K562 (cell line): Measurements from ENCODE around the gene ARRDC5. TPM values are rescaled to one million over a fixed set of nuclear protein-coding genes. Genes with fewer than 3 reads are reported as not detected.
A peak's percentile ranks its signal among the peaks of the same experiment; 100 is the strongest.

ENCODE experiments used
- CBX5 ChIP-seq: IDR thresholded peaks from 2 replicates; pipeline ENCODE4 v1.6.1; 2014; ENCODE audit warnings: low read depth, borderline replicate concordance
- FIP1L1 ChIP-seq: fragments of 200-400 bp; formaldehyde crosslinking; IDR thresholded peaks from 2 replicates; pipeline ENCODE4 v1.6.1; 2018; ENCODE audit warnings: mild to moderate bottlenecking, low read depth, low read length; ENCODE audit not compliant: poor library complexity, severe bottlenecking
- HMGN3 ChIP-seq: IDR thresholded peaks from 2 replicates; pipeline ENCODE4 v1.6.1; 2011; ENCODE audit warnings: borderline replicate concordance, low read depth, mild to moderate bottlenecking, mixed read lengths, low read length; ENCODE audit not compliant: insufficient read length; ENCODE audit errors: extremely low read depth
- L3MBTL2 ChIP-seq: fragments of 450-650 bp; IDR thresholded peaks from 2 replicates; pipeline ENCODE4 v1.6.1; 2016; ENCODE audit warnings: mild to moderate bottlenecking, moderate library complexity
- NR2C1 ChIP-seq, 2 experiments: fragments of 450-650 bp; IDR thresholded peaks; 2 replicates each; pipeline ENCODE4 v1.6.1; 2017; ENCODE audit warnings: mild to moderate bottlenecking in 2 of 2, antibody characterized with exemption in 1 of 2, inconsistent platforms in 1 of 2, missing compliant biosample characterization in 1 of 2, missing genetic modification characterization in 1 of 2
- RBM25 ChIP-seq: fragments of 200-400 bp; formaldehyde crosslinking; IDR thresholded peaks from 2 replicates; pipeline ENCODE4 v1.6.1; 2018; ENCODE audit warnings: low read length, low read depth, moderate library complexity; ENCODE audit not compliant: severe bottlenecking
- SIN3B ChIP-seq: fragments of 450-650 bp; IDR thresholded peaks from 2 replicates; pipeline ENCODE4 v1.6.1; 2017; ENCODE audit warnings: low read depth, mild to moderate bottlenecking, moderate library complexity
- SIRT6 ChIP-seq: IDR thresholded peaks from one replicate; pipeline ENCODE4 v1.6.1; 2012; ENCODE audit warnings: low read depth, mild to moderate bottlenecking, control low read depth, inconsistent platforms, low read length, moderate library complexity
- TAF1 ChIP-seq: IDR thresholded peaks from 2 replicates; pipeline ENCODE4 v1.6.1; 2011; ENCODE audit warnings: mild to moderate bottlenecking, low read length, moderate library complexity; ENCODE audit not compliant: insufficient read depth, control insufficient read depth, severe bottlenecking; ENCODE audit errors: extremely low read depth
- TEAD1 ChIP-seq, 2 experiments: fragments of 450-650 bp in 1 of 2; sonication (generic) in 1 of 2; formaldehyde crosslinking; IDR thresholded peaks; 2 replicates each; pipeline versions ENCODE4 v1.4.0 to v1.8.0; 2020 to 2022; ENCODE audit warnings: mild to moderate bottlenecking in 2 of 2, missing genetic modification reagents in 1 of 2
- ZNF431 ChIP-seq: sonication (generic); formaldehyde crosslinking; IDR thresholded peaks from 2 replicates; pipeline ENCODE4 v1.8.0; 2022; ENCODE audit warnings: mild to moderate bottlenecking, missing genetic modification reagents
- polyA plus RNA-seq, 8 experiments: library from polyadenylated mRNA; depleted of rRNA in 4 of 8; stranded (reverse) in 5 of 8; unstranded in 3 of 8; fragments of >200 nt; fragmentation: Nextera tagmentation in 2 of 8; fragmentation: Illumina TruSeq in 1 of 8; extraction: Ambion mirVana in 2 of 8; extraction: Trizol in 1 of 8; gene quantifications; 2 replicates each; pipeline versions ENCODE4 v1.2.1 to v1.2.3, GENCODE V29; 2011 to 2014; ENCODE audit warnings: inconsistent platforms in 1 of 8, missing spikeins in 1 of 8
- total RNA-seq, 7 experiments: library from RNA; depleted of rRNA in 6 of 7; stranded (reverse); fragments of >200 nt in 6 of 7; fragmentation: Illumina TruSeq in 2 of 7; extraction: Trizol in 2 of 7; gene quantifications; 2 replicates each; pipeline versions ENCODE4 v1.2.1 to v1.2.3, GENCODE V29; 2011 to 2021; ENCODE audit warnings: low replicate concordance in 1 of 7
- TF ChIP-seq, protein P1 (sequence below), 3 experiments: fragments of 200-800 bp in 1 of 3; sonication (Bioruptor generic) in 1 of 3; sonication (generic) in 1 of 3; formaldehyde crosslinking in 1 of 3; IDR thresholded peaks; 2 replicates each; pipeline versions ENCODE4 v1.6.1 to v1.8.0; 2016 to 2022; ENCODE audit warnings: mild to moderate bottlenecking in 2 of 3, missing compliant biosample characterization in 2 of 3, missing genetic modification characterization in 2 of 3, missing genetic modification reagents in 1 of 3
- TF ChIP-seq, protein P2 (sequence below), 2 experiments: fragments of 200-800 bp in 1 of 2; sonication (Bioruptor generic) in 1 of 2; sonication (generic) in 1 of 2; formaldehyde crosslinking in 1 of 2; IDR thresholded peaks in 1 of 2; conservative IDR thresholded peaks in 1 of 2; 2 replicates each; pipeline versions ENCODE4 v1.5.0 to v1.6.1; 2016 to 2020; ENCODE audit warnings: missing compliant biosample characterization in 1 of 2, missing genetic modification characterization in 1 of 2, missing genetic modification reagents in 1 of 2
- TF ChIP-seq, protein P3 (sequence below): fragments of 250-450 bp; sonication (Bioruptor Pico); IDR thresholded peaks from 2 replicates; pipeline ENCODE4 v1.4.0; 2020; ENCODE audit warnings: mild to moderate bottlenecking, moderate library complexity

The ARRDC5 gene
- total and polyA plus RNA-seq, 9 of the 15 experiments (the other 6 are each of a cell fraction or from before 2014, with no cell fraction given): not detected

DNA sequence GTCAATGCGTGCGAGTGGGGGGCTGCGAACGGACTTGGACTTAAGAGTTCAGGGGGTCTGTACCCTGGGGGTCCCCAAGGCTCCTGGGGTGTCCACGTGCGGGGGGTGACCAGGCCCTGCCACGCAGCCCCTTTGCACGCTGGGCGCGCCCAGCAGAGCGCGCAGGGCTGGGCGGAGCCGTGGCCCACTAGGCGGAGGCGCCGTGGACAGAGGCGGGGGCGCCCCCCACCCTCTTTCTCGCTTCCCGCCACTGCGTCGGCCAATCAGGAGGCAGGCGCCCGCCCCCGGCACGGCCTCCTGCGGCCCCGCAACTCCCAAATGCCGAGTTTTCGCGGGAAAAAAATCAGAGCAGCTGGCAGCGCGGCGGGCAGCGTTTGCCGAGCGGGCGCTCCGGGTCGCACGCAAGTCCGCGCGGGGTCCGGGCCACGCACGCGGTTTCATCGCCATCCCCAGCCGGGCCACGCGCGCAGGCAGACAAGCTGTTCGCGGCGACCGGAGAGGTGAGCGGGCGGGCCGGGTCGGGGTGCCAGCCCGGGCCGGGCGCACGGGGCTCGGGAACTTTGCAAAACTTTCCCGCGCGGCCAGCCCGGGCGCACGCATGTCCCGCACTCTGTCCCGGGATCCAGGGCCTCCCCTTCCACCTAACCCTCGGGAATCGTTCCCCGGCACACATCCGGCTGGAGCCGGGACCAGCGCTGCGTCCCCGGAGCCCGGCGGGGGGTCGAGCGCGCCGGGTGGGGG lies 6.6 kb upstream of the ARRDC5 start, which contains the start of gene UHRF1 (continued):
- TF ChIP-seq, protein P1, sequence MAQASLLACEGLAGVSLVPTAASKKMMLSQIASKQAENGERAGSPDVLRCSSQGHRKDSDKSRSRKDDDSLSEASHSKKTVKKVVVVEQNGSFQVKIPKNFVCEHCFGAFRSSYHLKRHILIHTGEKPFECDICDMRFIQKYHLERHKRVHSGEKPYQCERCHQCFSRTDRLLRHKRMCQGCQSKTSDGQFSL (CRISPR knock-in tag; IDR thresholded peaks at IDR 0.05): peak; percentile 17; the same call in 1 of the 2 replicates
- TF ChIP-seq, protein P1 (tag; IDR thresholded peaks at IDR 0.05): no peak
- TF ChIP-seq, protein P2, sequence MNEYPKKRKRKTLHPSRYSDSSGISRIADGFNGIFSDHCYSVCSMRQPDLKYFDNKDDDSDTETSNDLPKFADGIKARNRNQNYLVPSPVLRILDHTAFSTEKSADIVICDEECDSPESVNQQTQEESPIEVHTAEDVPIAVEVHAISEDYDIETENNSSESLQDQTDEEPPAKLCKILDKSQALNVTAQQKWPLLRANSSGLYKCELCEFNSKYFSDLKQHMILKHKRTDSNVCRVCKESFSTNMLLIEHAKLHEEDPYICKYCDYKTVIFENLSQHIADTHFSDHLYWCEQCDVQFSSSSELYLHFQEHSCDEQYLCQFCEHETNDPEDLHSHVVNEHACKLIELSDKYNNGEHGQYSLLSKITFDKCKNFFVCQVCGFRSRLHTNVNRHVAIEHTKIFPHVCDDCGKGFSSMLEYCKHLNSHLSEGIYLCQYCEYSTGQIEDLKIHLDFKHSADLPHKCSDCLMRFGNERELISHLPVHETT (CRISPR knock-in tag; conservative IDR thresholded peaks at IDR 0.05 in 1 of 2, IDR thresholded peaks at IDR 0.05 in 1 of 2): no peak
- TF ChIP-seq TEAD1 (CRISPR knock-in tag; IDR thresholded peaks at IDR 0.05) (peak in 1 of 2 experiments; percentile 21; a peak in 1 of 4 replicates), TAF1 (peak; percentile 74), L3MBTL2 (peak; percentile 75), SIRT6 (no peak), SIN3B (0 out of 2 replicates have a peak, but pooled peaks have one; percentile 31), ZNF431 (CRISPR knock-in tag) (peak; percentile 57), HMGN3 (peak; percentile 12), CBX5 (no peak), NR2C1 (IDR thresholded peaks at IDR 0.05) (no peak), NR2C1 (tag; IDR thresholded peaks at IDR 0.05) (no peak), RBM25 (peak; percentile 81), FIP1L1 (peak; percentile 81)
- TF ChIP-seq, protein P3, sequence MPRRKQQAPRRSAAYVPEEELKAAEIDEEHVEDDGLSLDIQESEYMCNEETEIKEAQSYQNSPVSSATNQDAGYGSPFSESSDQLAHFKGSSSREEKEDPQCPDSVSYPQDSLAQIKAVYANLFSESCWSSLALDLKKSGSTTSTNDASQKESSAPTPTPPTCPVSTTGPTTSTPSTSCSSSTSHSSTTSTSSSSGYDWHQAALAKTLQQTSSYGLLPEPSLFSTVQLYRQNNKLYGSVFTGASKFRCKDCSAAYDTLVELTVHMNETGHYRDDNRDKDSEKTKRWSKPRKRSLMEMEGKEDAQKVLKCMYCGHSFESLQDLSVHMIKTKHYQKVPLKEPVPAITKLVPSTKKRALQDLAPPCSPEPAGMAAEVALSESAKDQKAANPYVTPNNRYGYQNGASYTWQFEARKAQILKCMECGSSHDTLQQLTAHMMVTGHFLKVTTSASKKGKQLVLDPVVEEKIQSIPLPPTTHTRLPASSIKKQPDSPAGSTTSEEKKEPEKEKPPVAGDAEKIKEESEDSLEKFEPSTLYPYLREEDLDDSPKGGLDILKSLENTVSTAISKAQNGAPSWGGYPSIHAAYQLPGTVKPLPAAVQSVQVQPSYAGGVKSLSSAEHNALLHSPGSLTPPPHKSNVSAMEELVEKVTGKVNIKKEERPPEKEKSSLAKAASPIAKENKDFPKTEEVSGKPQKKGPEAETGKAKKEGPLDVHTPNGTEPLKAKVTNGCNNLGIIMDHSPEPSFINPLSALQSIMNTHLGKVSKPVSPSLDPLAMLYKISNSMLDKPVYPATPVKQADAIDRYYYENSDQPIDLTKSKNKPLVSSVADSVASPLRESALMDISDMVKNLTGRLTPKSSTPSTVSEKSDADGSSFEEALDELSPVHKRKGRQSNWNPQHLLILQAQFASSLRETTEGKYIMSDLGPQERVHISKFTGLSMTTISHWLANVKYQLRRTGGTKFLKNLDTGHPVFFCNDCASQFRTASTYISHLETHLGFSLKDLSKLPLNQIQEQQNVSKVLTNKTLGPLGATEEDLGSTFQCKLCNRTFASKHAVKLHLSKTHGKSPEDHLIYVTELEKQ (CRISPR knock-in tag): no peak
